Amniotic stem cell (primary cell): ENCODE results near the gene RPL34.
A peak's percentile ranks its signal among the peaks of the same experiment; 100 is the strongest.
"Not testable (repeated sequence)": the region's sequence is repeated elsewhere in the genome, so short reads cannot be mapped to it uniquely, and the experiment has no call there.

Source experiments
- DNase-seq: peaks from one replicate; lab custom pipeline; 2025; lab: John Stamatoyannopoulos, UW

The RPL34 gene

DNA sequence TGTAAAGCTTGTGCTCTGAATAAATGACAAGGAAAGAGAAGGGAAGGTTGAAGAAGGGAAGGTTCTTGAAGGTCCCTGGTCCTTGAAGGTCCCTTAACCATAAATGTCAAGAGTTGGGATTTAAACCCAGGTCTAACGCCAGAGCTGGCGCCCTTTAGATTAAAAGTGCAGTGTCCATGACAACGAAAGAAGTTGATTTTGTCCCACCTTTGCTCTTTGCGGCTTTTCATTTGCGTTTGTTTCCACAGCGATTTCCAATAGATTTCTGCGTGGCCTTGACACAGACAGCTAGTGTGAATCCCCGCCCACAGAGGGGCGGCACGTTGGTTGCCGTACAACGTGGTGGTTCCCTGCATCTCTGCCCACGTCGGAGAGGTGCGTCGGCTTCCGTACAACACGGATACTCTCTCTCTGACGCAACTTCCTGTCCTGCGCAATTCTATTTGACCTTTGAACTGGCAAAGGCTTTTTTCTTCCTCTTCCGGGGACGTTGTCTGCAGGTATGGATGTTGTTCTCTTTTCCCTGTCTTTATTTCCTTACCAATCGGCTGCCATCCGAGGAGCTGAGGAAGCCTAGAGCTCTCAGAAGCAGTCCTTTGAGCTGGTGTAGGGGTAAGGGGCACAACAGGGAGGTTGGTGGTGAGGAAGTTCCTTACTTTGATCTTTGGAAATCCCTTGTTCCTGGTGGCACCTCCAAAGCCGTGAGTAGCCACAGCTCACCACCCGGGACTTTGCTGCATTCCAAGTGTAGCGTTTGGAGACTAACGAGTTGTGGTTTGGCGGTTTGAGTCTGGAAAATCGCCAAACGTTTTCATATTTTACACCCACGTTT is at the start of gene RPL34:
Gene RPL34, plus strand, starts transcription at position 476 of the 832 bp plus-strand sequence. CDS start 1,384 bp downstream, outside the sequence.
- DNase-seq, result peak; percentile 97

DNA sequence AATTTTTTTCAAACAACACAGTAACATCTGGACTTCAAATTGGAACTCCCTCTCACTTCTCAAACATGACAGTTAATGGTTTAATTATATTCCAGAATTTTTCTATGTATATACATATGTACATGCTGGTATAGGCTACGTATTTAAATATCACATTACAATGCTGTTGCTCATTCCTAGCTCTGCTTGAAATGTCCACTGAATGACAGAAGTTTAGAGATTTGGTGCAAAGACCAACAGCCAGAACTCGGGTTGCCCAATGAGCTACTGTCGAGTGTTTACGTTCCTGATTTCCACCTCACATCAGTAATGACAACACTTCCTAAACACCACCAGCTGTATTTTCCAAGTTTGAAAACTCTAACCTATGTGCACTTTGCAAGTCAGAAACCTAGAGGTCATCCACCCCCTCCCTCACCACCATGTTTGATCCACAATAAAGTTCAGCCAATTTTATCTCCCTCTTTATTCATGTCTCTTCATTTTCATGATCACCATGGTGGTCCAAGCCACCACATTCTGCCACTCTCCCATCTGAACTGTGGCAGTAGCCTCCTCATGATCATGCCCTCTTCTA is 49.3 kb upstream of the RPL34 start:
- no peak for DNase-seq

DNA sequence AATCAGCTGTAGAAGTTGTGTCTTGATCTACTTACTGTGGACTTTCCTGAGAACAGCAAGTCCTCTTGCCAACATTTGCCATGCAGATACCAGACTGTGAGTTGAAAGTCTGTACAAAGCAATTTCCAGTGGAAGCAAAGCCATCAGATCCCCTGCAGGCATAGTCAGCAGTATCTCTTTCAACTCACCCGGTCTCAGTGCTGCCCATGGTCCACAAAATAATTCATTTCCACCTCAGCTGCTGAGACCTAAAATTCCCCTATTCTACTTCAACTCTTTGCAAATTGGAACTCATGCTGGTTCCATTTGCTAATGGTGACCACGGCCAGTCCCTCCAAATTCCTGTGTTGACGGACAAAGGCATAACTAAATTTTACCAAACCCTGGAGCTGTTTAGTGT is 46.0 kb upstream of the RPL34 start:
- no peak for DNase-seq

DNA sequence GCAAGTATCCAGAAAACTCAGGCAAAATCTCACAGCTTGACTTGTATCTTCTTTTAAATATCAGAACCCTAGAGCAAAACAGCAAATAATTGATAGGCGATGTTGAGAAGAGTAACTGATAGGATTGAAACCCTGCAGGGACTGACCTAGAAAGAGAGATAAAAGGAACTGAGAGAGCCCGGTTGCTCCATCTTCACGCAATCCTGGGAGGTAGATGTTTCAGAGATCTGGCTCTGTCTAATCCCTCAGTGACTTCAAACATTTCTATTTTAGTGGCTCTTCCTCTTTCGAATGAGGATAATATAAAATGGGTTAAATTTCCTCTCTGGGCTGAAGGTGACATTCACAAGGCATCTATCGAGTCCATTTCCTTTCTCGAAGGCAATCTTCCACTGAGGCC is 39.3 kb upstream of the RPL34 start:
- DNase-seq, result no peak

DNA sequence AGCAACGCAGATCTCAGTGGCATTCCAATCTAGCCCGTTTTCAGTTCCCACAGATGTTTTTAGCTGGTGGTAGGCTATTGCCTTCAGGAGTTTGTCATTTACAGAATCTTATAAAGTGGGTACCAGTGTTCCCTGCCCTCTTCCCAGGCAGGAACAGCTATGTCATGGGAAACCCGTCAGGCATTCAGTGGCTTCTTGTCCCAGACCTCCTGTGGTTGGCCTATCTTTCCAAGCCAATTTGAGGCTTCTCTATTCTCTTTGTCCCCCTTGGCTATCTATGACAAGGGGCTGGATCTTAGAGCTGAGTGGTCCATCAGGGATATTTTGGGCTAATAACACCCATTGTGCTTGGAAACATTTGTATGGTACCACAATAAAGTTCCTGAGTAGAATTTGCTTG is 33.6 kb upstream of the RPL34 start:
- DNase-seq, result no peak

DNA sequence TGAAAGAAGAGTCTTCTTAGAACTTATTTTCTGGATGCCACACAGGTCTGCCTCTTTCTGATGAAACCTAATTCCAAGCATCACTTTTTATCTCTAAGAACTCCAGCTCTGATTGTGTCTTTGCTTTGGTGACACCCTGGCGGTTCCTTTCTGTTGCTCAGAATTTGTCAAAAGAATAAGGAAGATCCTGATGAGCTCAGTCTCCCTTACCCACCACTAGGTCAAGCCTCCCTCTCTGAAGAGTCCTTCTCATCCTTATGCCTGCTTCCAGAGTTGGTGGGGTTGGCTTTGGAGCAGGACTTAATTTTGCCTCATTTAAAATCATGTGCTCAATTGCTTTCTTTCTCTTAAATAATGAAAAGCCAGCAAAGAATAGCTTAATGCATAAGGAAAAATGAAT is 31.5 kb upstream of the RPL34 start:
- no peak for DNase-seq

DNA sequence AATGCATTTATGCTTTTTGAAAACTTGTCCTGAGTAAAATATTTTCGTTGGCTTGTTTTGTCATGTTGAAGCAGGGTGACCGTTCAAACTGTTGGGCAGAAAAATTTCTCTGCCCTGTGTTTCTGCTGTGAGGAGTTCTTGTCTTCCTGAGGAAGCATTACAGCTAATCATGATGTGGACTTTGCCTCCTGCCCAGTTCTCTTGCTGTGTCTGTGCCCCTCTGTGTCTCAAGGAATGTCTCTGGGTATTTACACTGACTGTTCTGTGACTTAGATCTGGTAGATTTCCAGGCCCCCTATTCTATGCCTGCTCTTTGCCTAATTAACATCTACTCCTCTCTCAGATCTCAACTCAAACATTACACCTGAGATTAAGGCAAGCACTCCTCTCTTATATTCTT is 30.4 kb upstream of the RPL34 start:
- no peak for DNase-seq

DNA sequence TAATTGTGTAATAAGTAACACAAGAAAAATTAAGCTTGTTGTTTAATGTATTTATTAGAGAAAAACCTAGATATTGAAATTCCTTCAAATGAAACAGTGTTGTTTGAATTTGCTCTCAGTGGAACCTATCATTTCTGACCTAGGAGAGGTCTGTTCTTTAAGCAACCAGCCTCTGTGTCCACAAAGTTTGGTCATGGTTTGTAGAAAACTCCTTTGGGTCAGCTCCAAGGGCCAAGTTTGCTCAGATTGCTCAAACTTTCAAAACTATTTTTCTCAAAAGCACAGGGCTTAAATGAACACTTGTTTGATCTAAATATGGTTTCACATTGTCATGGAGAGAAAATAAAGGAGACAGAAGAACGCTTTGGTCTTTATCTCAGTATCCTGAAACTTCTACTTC is 29.6 kb upstream of the RPL34 start:
- DNase-seq, result no peak

DNA sequence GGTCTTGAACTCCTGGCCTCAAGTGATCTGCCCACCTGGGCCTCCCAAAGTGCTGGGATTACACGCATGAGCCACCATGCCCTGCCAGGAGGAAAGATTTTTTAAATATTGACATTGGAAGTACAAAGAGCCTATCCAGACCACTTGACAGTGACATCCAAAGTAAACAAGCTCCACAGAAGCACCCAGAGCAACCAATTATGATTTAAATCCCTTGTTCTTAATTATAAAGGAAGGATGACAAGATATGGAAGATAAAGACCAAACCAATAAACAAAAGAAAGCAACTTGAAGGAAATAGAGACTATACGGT is 27.7 kb upstream of the RPL34 start:
- no peak for DNase-seq

DNA sequence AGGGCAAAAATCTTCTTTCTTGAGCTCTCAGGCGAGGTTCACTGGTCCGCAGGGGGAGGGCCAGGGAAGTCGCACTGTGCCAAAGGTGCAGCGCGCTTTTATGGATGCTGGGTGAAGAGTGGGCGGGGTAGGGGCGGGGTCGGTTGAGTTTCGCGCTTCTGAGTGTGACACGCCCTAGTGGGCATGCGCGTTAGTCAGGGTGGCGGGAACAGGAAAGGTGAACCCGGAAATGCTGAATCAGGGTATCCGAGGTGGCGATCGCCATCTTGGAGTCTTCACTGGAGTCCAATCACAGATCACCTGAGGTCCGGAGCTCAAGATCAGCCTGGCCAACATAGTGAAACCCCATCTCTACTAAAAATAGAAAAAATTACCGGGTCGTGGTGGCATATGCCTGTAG is 26.1 kb upstream of the RPL34 start:
- not testable (repeated sequence) for DNase-seq

DNA sequence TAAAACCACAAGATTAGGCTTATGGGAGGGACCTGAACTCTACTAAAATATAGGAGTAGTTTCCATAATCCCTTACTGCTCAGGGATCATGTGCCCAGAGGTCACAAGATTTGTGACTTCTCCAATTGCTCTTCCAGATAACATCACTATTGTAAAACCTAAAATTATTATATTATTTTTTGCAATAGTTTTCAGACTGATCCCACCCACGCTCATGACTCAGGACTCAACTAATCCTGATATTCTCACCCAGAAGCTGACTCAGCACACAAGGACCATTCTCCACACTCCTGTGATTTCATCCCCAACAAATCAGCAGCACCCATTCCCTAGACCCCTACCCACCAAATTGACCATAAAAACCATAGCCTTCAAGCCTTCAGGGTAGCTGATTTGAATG is 24.0 kb upstream of the RPL34 start:
- DNase-seq, result no peak

DNA sequence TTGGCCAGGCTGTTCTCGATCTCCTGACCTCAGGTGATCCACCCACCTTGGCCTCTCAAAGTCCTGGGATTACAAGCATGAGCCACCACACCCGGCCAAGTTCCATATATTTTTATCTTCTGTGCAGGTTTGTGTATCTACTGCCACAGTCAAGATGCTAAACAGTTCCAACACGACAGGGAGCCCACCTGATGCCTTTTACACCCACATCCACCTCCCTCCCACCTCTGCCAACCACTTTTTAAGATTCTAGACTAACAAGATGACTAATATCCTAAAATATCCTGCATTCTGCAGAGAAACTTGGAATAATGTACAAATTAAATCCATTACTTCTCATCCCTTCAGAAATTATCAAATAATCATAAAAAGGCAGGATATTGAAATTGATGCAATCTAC is 19.3 kb upstream of the RPL34 start:
- DNase-seq, result no peak

DNA sequence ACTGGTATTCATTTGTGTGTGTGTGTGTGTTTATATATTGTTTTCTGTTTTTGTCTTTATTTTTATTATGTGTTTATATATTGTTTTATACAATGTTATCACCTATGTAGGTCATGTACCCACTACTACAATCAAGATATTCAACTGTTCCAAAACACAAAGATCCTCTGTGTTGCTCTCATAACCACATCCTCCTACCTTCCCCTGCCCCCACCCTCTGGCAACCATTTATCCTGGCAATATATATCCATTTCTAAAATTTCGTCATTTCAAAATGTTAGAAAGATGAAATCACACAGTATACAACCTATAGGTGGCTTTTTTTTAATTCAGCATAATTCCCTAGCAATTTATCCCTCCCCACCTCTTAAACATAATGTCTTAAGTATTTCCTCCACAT is 18.8 kb upstream of the RPL34 start:
- DNase-seq, result no peak

DNA sequence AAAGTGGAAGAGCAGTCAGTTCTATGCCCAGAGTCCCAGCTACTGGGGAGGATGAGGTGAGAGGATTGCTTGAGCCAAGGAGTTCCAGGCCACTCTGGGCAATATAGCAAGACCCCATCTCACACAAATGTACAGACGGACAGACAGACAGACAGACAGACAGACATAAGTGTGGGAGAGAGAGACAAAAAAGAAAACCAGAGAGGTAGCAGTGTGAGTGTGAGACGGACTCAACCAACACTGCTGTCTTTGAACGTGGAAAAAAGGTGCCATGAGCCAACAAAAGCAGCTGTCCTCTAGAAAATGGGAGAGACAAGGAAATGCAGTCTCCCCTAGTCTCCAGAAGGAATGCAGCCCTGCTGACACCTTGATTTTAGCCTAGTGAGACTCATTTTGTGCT is 18.2 kb upstream of the RPL34 start:
- DNase-seq, result no peak

DNA sequence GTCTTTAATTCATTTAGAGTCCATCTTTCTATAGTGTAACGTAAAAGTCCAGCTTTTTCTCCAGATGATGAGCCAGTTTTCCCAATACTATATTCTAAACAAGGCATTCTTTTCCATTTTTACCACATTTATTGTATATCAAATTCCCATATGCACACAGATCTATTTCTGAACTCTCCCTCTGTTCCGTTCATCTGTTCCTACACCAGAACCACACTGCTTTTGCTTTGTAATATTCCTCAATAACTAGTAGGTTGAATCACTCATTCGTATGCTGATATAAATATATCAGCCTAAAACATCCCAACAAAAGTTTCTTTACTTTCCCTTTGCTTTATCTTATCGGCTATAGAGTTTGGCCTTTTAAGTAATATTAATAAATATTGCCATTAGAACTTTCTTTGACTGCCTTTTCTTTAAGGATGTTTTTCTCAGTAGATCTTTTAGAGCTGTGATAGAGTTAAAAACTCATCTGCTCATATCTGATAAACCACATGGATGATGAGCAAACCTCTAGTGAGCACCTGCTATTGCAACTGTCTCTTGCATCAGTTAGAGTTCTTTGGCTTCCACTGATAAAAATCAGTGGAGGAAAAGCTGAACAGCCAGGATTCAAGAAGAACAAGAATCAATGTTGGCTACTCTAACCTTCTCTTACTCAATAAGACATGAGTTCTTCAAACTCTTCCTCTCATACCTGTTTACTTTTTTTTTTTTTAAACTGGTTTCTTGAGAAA is 13.1 kb upstream of the RPL34 start:
- no peak for DNase-seq

DNA sequence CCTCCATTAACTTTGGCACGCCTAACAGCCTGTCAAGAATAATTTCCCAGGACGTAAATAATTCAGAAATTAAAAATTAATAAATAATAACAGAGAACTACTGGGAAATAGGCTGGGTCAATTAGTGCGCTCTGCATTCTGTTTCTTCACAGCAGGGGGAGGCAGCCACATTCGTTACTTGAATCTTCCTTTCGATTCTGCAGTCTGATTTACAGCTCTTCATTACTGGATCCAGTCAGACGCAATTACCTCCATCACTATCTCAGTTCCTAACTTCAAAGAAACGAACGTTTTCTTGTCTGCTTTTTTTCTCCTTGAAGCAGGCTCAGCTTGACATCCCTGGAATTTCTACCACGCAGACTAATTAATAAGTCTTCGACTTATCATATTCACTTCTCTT is 9.0 kb upstream of the RPL34 start:
- no peak for DNase-seq

DNA sequence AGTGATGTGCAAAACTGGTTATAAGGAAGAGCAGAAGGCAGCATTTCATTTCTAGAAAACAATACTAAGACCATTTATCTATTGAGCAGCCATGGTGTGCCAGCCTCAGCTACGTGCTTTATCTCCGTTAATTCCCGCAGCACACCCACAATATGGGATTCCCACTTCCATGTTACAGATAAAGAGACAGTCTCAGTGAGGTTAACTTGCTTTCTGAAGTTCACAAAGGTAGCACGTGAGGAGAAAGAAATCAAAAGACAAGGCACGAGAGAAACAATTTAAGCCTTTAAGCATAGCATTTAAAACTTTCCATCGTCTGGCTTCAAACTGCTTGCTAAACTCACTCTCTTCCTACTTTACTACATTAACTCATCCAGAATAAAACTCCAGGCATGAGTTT is 8.0 kb upstream of the RPL34 start:
- no peak for DNase-seq

DNA sequence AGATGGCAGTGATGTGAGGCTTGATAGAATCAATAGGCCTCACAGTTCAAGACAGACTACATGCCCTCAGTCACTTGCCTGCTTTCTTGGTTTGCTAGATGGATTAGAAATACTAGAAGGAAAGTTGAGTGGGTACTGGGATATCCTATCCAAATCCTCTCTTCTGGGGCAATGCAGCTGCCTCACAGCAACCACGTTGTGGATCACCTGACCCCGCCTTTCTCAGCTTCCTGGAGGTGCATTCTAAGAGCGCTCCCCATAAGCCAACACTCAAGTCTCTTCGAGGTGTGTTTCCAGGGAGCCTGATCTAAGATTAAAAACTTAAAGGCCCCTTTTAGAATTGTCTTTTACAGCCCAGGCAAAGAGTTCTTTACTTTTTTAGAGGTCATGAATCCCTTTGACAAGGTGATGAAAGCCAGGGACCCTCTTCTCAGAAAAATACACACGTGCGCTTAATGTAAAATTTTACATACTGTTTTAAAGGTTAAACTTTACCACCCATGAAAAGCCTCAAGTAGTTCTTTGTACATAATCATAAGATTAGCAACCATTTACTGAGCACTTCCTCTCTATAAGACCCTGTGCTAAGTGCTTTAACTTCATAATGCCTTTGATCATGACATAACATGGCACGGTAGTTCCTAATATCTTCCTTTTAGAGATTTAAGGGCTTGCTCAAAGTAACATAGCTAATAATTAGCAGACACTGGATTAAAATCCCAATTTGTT is 840 bp upstream of the RPL34 start:
- DNase-seq, result no peak

DNA sequence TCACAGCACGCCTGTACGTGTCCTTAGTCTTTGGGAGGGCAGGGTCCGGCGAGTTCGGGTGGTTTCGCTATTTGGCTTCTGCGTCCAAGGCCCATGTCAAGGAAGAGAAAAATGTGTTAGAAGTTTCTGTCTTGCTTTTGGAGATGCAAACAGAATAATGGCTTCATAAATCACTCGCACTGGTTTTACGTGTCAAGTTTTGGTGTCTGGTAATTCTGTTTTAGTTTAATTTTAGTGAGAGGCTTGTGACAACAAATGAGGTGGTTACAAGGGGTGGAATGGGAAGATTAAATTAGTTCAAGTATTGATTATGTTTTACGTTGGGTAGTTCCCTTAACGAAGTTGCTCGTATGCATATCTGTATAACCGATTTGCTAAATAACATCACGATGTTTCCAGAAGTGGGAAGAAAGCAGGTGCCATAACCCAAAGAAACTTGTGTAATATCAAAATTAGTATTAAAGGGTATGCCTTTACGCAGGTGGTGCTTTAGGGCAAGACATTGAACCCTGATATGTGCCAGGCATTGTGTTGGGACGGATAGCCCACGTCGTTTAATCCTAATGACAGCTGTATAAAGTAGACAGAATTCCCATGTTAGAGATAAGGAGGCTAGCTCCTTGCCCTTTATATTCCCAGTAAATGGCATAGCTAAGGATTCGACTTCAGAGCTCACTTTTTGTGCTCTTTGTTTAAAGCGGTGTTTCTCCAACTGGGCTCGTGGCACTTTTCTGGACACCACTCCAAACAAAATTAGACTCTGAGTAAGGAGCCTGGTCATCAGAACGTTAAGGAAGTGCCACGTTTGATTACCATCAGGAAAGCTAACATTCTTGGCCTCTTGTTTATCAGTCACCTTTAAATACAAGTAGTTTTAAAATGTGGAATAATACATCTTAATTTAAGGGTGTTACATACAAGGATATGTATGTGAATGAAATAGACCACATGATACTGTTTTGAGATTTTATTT is 843 bp downstream of the RPL34 start:
- DNase-seq, result no peak

DNA sequence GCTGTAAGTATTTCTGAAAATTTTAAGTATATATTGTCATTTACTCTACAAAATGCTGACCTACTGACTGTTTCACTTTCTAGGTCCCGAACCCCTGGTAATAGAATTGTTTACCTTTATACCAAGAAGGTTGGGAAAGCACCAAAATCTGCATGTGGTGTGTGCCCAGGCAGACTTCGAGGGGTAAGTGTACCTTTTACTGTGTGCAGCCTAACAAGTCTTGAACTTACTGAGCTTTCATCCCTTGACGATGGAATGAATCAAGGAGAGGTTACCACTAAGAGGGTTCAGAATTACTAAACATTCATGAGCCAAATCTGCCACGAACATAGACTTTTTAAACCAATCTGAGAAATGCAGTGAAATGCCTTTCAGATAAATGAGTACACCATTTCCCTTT is 1.6 kb downstream of the RPL34 start:
- no peak for DNase-seq

DNA sequence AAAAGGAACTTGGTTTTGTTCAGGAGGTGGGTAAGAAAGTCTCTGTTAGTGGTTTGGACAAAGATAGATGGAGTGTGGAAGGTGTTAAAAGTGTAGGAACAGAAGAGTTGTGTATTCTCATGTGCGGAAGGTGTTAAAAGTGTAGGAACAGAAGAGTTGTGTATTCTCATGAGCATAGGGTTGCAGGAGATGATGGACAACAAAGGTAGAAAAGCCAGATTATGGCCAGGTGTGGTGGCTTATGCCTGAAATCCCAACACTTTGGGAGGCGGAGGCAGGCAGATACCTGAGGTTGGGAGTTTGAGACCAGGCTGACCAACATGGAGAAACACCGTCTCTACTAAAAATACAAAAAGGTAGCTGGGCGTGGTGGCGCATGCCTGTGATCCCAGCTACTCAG is 2.5 kb downstream of the RPL34 start:
- DNase-seq, result no peak
